Measurements from ENCODE around the gene ITGA8. TPM values are rescaled to one million over a fixed set of nuclear protein-coding genes. Genes with fewer than 3 reads are reported as not detected.

ITGA8 gene
- total and polyA plus RNA-seq, 2 of the 4 experiments (the other 2 are of a cell fraction): under 0.01 to 0.02 TPM

DNA sequence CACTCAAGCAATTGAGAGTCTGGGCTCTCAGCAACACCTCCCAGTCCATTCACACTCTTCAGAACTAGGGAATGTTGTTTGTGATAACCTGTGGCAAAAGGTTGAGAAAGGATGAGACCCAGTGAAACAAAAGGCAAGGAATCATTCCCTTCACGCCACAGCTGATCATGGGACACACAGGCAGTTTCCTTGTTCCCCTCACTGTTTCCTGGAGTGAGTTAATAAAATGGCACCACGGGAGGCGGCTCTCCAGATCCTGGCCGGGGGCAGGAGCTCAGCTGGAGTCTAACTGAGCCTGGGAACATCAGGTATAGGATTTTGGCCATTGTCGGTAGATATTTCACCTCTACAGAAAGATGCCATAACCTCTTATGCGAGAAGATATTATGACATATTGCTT lies 241.3 kb downstream of the ITGA8 start:
- TF ChIP-seq RAD21 (IDR thresholded peaks at IDR 0.05; ENCODE audit: low read length): no peak
- no peak for TF ChIP-seq FOS (IDR thresholded peaks at IDR 0.05; ENCODE audit: low read depth, low read length)
- TF ChIP-seq POLR2A (IDR thresholded peaks at IDR 0.05; ENCODE audit: low read depth, low read length): no peak
- TF ChIP-seq, protein P1, sequence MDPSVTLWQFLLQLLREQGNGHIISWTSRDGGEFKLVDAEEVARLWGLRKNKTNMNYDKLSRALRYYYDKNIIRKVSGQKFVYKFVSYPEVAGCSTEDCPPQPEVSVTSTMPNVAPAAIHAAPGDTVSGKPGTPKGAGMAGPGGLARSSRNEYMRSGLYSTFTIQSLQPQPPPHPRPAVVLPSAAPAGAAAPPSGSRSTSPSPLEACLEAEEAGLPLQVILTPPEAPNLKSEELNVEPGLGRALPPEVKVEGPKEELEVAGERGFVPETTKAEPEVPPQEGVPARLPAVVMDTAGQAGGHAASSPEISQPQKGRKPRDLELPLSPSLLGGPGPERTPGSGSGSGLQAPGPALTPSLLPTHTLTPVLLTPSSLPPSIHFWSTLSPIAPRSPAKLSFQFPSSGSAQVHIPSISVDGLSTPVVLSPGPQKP (IDR thresholded peaks at IDR 0.05; ENCODE audit: borderline replicate concordance, low read depth, low read length): no peak
- TF ChIP-seq, protein P2, sequence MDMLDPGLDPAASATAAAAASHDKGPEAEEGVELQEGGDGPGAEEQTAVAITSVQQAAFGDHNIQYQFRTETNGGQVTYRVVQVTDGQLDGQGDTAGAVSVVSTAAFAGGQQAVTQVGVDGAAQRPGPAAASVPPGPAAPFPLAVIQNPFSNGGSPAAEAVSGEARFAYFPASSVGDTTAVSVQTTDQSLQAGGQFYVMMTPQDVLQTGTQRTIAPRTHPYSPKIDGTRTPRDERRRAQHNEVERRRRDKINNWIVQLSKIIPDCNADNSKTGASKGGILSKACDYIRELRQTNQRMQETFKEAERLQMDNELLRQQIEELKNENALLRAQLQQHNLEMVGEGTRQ (IDR thresholded peaks at IDR 0.05; ENCODE audit: low read depth, low read length): no peak
- TF ChIP-seq CHD1 (IDR thresholded peaks at IDR 0.05; ENCODE audit: low read depth, low read length): no peak
- TF ChIP-seq NFE2L2 (IDR thresholded peaks at IDR 0.05; ENCODE audit: low read depth, low read length): no peak
- TF ChIP-seq RFX5 (IDR thresholded peaks at IDR 0.05; ENCODE audit: low read depth, low read length): no peak
- TF ChIP-seq RCOR1 (IDR thresholded peaks at IDR 0.05; ENCODE audit: insufficient replicate concordance, low read length): no peak
- TF ChIP-seq SMC3 (IDR thresholded peaks at IDR 0.05; ENCODE audit: low read depth, low read length): no peak
- no peak for TF ChIP-seq CEBPB (IDR thresholded peaks at IDR 0.05; ENCODE audit: low read depth, low read length)
- TF ChIP-seq MXI1 (IDR thresholded peaks at IDR 0.05; ENCODE audit: borderline replicate concordance, low read depth, low read length): no peak
- no peak for TF ChIP-seq MAZ (IDR thresholded peaks at IDR 0.05; ENCODE audit: borderline replicate concordance, low read depth, low read length)
- TF ChIP-seq, protein P3, sequence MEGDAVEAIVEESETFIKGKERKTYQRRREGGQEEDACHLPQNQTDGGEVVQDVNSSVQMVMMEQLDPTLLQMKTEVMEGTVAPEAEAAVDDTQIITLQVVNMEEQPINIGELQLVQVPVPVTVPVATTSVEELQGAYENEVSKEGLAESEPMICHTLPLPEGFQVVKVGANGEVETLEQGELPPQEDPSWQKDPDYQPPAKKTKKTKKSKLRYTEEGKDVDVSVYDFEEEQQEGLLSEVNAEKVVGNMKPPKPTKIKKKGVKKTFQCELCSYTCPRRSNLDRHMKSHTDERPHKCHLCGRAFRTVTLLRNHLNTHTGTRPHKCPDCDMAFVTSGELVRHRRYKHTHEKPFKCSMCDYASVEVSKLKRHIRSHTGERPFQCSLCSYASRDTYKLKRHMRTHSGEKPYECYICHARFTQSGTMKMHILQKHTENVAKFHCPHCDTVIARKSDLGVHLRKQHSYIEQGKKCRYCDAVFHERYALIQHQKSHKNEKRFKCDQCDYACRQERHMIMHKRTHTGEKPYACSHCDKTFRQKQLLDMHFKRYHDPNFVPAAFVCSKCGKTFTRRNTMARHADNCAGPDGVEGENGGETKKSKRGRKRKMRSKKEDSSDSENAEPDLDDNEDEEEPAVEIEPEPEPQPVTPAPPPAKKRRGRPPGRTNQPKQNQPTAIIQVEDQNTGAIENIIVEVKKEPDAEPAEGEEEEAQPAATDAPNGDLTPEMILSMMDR (conservative IDR thresholded peaks at IDR 0.05; ENCODE audit: low read depth, low read length): no peak
- TF ChIP-seq BHLHE40 (IDR thresholded peaks at IDR 0.05; ENCODE audit: low read depth, low read length): no peak
- TF ChIP-seq MAFK (IDR thresholded peaks at IDR 0.05; ENCODE audit: low read depth, low read length): no peak
- no CpG with 5 or more reads among the region's 6 CpGs for WGBS, 2 experiments (ENCODE audit: extremely low coverage in 2 of 2, insufficient read length in 1 of 2)
- ATAC-seq (ENCODE audit: low read depth) (no peak), DNase-seq (no peak)
- Histone ChIP-seq H4K20me1 (ENCODE audit: insufficient read depth, low read length) (no peaks in the 10 kb centered on the region), H3K9me3 (ENCODE audit: control insufficient read depth, insufficient read depth, low read length) (no peaks in the 10 kb centered on the region), H4K8ac (ENCODE audit: low read depth in 2 of 2, low read length in 2 of 2) (no peak overlapping the region), H3K18ac (ENCODE audit: low read depth, low read length) (no peak overlapping the region), H2AFZ (replicated peaks; ENCODE audit: low read length, poor library complexity) (no peak overlapping the region), H3K9me1 (ENCODE audit: insufficient read depth, low read length) (no peaks in the 10 kb centered on the region), H3K27ac (ENCODE audit: insufficient read depth, low read length) (no peak overlapping the region), H3K36me3 (ENCODE audit: control insufficient read depth, insufficient read depth, low read length) (no peaks in the 10 kb centered on the region), H4K5ac (ENCODE audit: low read depth, low read length) (no peak overlapping the region), H3K27me3 (ENCODE audit: control insufficient read depth, insufficient read depth, low read length) (peaks cover 20% of the 10 kb centered on the region), H3K14ac (replicated peaks; ENCODE audit: low read depth, low read length) (no peak overlapping the region), H3K23ac (ENCODE audit: low read depth, low read length) (no peak overlapping the region), H2AK9ac (replicated peaks; ENCODE audit: low read depth, low read length, poor library complexity) (no peak overlapping the region), H3K4me1 (ENCODE audit: control insufficient read depth, insufficient read depth, low read length) (0 out of 2 replicates have a peak, but pooled peaks cover under 1% of the 10 kb centered on the region), H3K56ac (ENCODE audit: extremely low read depth, insufficient read depth, low read length) (no peak overlapping the region), H3K4ac (ENCODE audit: low read depth, low read length) (no peak overlapping the region), H2BK15ac (ENCODE audit: low read depth, low read length) (no peak overlapping the region), H4K91ac (ENCODE audit: insufficient read depth, low read depth, low read length) (no peak overlapping the region), H3K4me2 (ENCODE audit: low read depth, low read length) (no peak overlapping the region), H2AK5ac (ENCODE audit: low read depth, low read length) (no peak overlapping the region), H2BK5ac (ENCODE audit: low read depth, low read length, poor library complexity, severe bottlenecking) (no peak overlapping the region), H2BK20ac (ENCODE audit: low read depth, low read length) (no peak overlapping the region), H2BK120ac (ENCODE audit: low read depth, low read length) (no peak overlapping the region), H3K9ac (ENCODE audit: low read depth, low read length) (no peak overlapping the region), H3K4me3 (ENCODE audit: insufficient read depth, low read depth, low read length) (no peak overlapping the region), H3K79me1 (ENCODE audit: low read depth in 1 of 2, low read length in 2 of 2) (no peaks in the 10 kb centered on the region)
- ChIA-PET CTCF (interaction anchor here (1.2 kb wide), 2 partner anchors 17 to 242 kb away, joined by 4 to 5 read pairs; partner anchors contain the start of gene ITGA8), POLR2A (ENCODE audit: unreplicated experiment) (no interaction called here)
- dilution Hi-C loops (cut with HindIII; ENCODE audit: low sequenced_read_pairs, unreplicated experiment): no loop called here
- intact Hi-C loops (cut with micrococcal nuclease): no loop called here
- no TSS peak for BruUV-seq (replicated peaks)
- in situ Hi-C loops (cut with MboI; ENCODE audit: low sequenced_read_pairs): no loop called here
